GM12892 (cell line): ENCODE measurements around the gene RHBDL3.

Experiments
- POLR2A ChIP-seq: IDR thresholded peaks from 2 replicates; pipeline ENCODE4 v1.6.1; 2011; ENCODE audit warnings: low read depth, low read length, control low read depth
- POLR2AphosphoS5 ChIP-seq: IDR thresholded peaks from 2 replicates; pipeline ENCODE4 v1.6.1; 2011; ENCODE audit warnings: low read depth, low read length, control low read depth
- TAF1 ChIP-seq: IDR thresholded peaks from 2 replicates; pipeline ENCODE4 v1.6.1; 2011; ENCODE audit warnings: low read depth, mild to moderate bottlenecking, control low read depth, low read length, borderline replicate concordance

DNA sequence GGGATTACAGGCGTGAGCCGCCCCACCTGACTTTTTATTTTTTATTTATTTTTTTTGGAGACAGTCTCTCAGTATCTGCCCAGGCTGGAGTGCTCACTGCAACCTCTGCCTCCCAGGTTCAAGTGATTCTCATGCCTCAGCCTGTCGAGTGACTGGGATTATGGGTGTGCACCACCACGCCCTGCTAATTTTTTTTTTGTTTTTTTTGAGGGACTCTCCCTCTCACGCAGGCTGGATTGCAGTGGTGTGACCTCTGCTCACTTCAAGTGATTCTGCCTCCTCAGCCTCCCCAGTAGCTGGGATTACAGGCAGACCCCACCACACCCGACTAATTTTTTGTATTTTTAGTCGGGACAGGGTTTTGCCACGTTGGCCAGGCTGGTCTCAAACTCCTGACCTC, 92.0 kb downstream of the RHBDL3 start:
- no peak for TF ChIP-seq POLR2A
- no peak for TF ChIP-seq TAF1
- TF ChIP-seq POLR2AphosphoS5 = no peak
